K562 (cell line): ENCODE measurements around the gene PHF14. TPM values are rescaled to one million over a fixed set of nuclear protein-coding genes. Genes with fewer than 3 reads are reported as not detected.

Source experiments
- BCLAF1 ChIP-seq, 2 experiments: fragments of 450-650 bp in 1 of 2; IDR thresholded peaks; 2 replicates each; pipeline ENCODE4 v1.6.1; 2011 to 2017; ENCODE audit warnings: low read depth in 2 of 2, antibody characterized with exemption in 1 of 2, borderline replicate concordance in 1 of 2, low read length in 1 of 2, mild to moderate bottlenecking in 1 of 2, mixed read lengths in 1 of 2; ENCODE audit not compliant: control insufficient read depth in 1 of 2
- BDP1 ChIP-seq: IDR thresholded peaks from 3 replicates; pipeline ENCODE4 v1.6.1; 2011; ENCODE audit not compliant: insufficient read length, insufficient read depth
- BRF2 ChIP-seq: IDR thresholded peaks from 3 replicates; pipeline ENCODE4 v1.6.1; 2011; ENCODE audit warnings: borderline replicate concordance, mild to moderate bottlenecking; ENCODE audit not compliant: insufficient read length, insufficient read depth
- C11orf30 ChIP-seq: fragments of 450-650 bp; IDR thresholded peaks from 2 replicates; pipeline ENCODE4 v1.6.1; 2016; ENCODE audit warnings: low read depth, mild to moderate bottlenecking
- DDX20 ChIP-seq: fragments of 450-650 bp; IDR thresholded peaks from 2 replicates; pipeline ENCODE4 v1.6.1; 2016; ENCODE audit warnings: missing genetic modification characterization, low read depth, mild to moderate bottlenecking, missing compliant biosample characterization, moderate library complexity
- ELF1 ChIP-seq: fragments of 200-800 bp; sonication (Bioruptor generic); IDR thresholded peaks from 2 replicates; pipeline ENCODE4 v1.6.1; 2016; ENCODE audit warnings: missing genetic modification characterization, missing compliant biosample characterization
- TSHZ1 ChIP-seq: fragments of 250-450 bp; sonication (Bioruptor Pico); IDR thresholded peaks from 2 replicates; pipeline ENCODE4 v1.4.0; 2020; ENCODE audit warnings: mild to moderate bottlenecking, moderate library complexity
- ZNF280B ChIP-seq: fragments of 250-450 bp; sonication (Bioruptor Pico); IDR thresholded peaks from 2 replicates; pipeline ENCODE4 v1.5.1; 2021; ENCODE audit warnings: mild to moderate bottlenecking
- ZNF384 ChIP-seq: IDR thresholded peaks from 2 replicates; pipeline ENCODE4 v1.6.1; 2012; ENCODE audit warnings: low read depth, low read length, improper control_type of control experiment
- polyA plus RNA-seq, 8 experiments: library from polyadenylated mRNA; depleted of rRNA in 4 of 8; stranded (reverse) in 5 of 8; unstranded in 3 of 8; fragments of >200 nt; fragmentation: Nextera tagmentation in 2 of 8; fragmentation: Illumina TruSeq in 1 of 8; extraction: Ambion mirVana in 2 of 8; extraction: Trizol in 1 of 8; gene quantifications; 2 replicates each; pipeline versions ENCODE4 v1.2.1 to v1.2.3, GENCODE V29; 2011 to 2014; ENCODE audit warnings: inconsistent platforms in 1 of 8, missing spikeins in 1 of 8
- total RNA-seq, 7 experiments: library from RNA; depleted of rRNA in 6 of 7; stranded (reverse); fragments of >200 nt in 6 of 7; fragmentation: Illumina TruSeq in 2 of 7; extraction: Trizol in 2 of 7; gene quantifications; 2 replicates each; pipeline versions ENCODE4 v1.2.1 to v1.2.3, GENCODE V29; 2011 to 2021; ENCODE audit warnings: low replicate concordance in 1 of 7

Gene PHF14
- total and polyA plus RNA-seq, 9 of the 15 experiments (the other 6 are each of a cell fraction or from before 2014, with no cell fraction given), result 27.5 to 67.6 (median 41.4) TPM

GRCh38 chr7:10939911-10940703, 33.6 kb upstream of the PHF14 start (continued):
- TF ChIP-seq BCLAF1 (IDR thresholded peaks at IDR 0.05; ENCODE audit: borderline replicate concordance in 1 of 2, control insufficient read depth in 1 of 2, low read depth in 2 of 2, low read length in 1 of 2) (peak in 1 of 2 experiments; percentile 50; a peak in 1 of 4 replicates), DDX20 (tag) (no peak), C11orf30 (peak; percentile 84), BDP1 (no peak), ELF1 (no peak; the same call in 1 of the 2 replicates), ZNF384 (no peak), BRF2 (no peak), ZNF280B (CRISPR knock-in tag) (no peak), TSHZ1 (no peak)
